PC-3 (cell line): Measurements from ENCODE around the gene IL17REL. TPM values are rescaled to one million over a fixed set of nuclear protein-coding genes. Genes with fewer than 3 reads are reported as not detected.

ENCODE experiments used
- ATAC-seq: fragments of 200-7000 bp; cut with Tn5 transposase; 2 replicates; pipeline ENCODE4 v1.9.1; 2020; ENCODE audit warnings: mild to moderate bottlenecking, moderate library complexity
- BruUV-seq: library from RNA; stranded (reverse); fragments of 400-500 nt; replicated peaks from 2 replicates; lab custom pipeline; 2021; lab: Mats Ljungman, UMichigan
- CTCF ChIA-PET: fragments of 300-600 bp; sonication (Branson Sonifier 250); formaldehyde crosslinking; loops from one replicate; lab custom pipeline; 2022; ENCODE audit warnings: antibody characterized with exemption; lab: Charles Lee
- POLR2A ChIA-PET: fragments of 300-600 bp; sonication (Branson Sonifier 250); formaldehyde crosslinking; loops from one replicate; lab custom pipeline; 2022; ENCODE audit warnings: antibody characterized with exemption; ENCODE audit not compliant: unreplicated experiment; lab: Charles Lee
- DNase-seq: peaks from one replicate; pipeline ENCODE4 v3.0.0-alpha.2; 2015
- H2AFZ ChIP-seq: fragments of 300-600 bp; sonication (generic); 2 replicates; pipeline ENCODE4 v1.6.0; 2016; ENCODE audit warnings: antibody characterized with exemption, low read length
- H3F3A ChIP-seq: fragments of 300-600 bp; sonication (generic); one replicate; pipeline ENCODE4 v1.6.0; 2017; ENCODE audit warnings: antibody characterized with exemption, low read length, control low read depth, mild to moderate bottlenecking; ENCODE audit not compliant: unreplicated experiment
- H3K27ac ChIP-seq: fragments of 300-600 bp; sonication (generic); 2 replicates; pipeline ENCODE4 v1.5.1; 2016; ENCODE audit warnings: mild to moderate bottlenecking, low read length
- H3K27me3 ChIP-seq: fragments of 300-600 bp; sonication (generic); 2 replicates; pipeline ENCODE4 v1.6.1; 2016; ENCODE audit warnings: low read length, mixed read lengths
- H3K36me3 ChIP-seq: fragments of 300-600 bp; sonication (generic); 2 replicates; pipeline ENCODE4 v1.6.1; 2016; ENCODE audit warnings: low read depth, mixed run types, low read length, mixed read lengths
- H3K4me1 ChIP-seq: fragments of 300-600 bp; sonication (generic); 2 replicates; pipeline ENCODE4 v1.5.1; 2016; ENCODE audit warnings: low read length; ENCODE audit not compliant: insufficient read depth
- H3K4me2 ChIP-seq: fragments of 300-600 bp; sonication (generic); 2 replicates; pipeline ENCODE4 v1.6.0; 2016; ENCODE audit warnings: low read length
- H3K4me3 ChIP-seq: fragments of 300-600 bp; sonication (generic); 2 replicates; pipeline ENCODE4 v1.5.1; 2016; ENCODE audit warnings: mild to moderate bottlenecking, low read length, mixed read lengths
- H3K79me2 ChIP-seq: fragments of 300-600 bp; sonication (generic); 2 replicates; pipeline ENCODE4 v1.6.1; 2017; ENCODE audit warnings: low read length, mixed read lengths
- H3K9ac ChIP-seq: fragments of 300-600 bp; sonication (generic); 2 replicates; pipeline ENCODE4 v1.6.0; 2016; ENCODE audit warnings: mild to moderate bottlenecking, low read length
- H3K9me2 ChIP-seq: fragments of 300-600 bp; sonication (generic); replicated peaks from 2 replicates; pipeline ENCODE4 v1.6.1; 2016; ENCODE audit warnings: mixed run types, low read length, mixed read lengths
- H3K9me3 ChIP-seq: fragments of 300-600 bp; sonication (generic); 2 replicates; pipeline ENCODE4 v1.6.1; 2016; ENCODE audit warnings: low read length, mixed read lengths
- H4K20me1 ChIP-seq: fragments of 300-600 bp; sonication (generic); 2 replicates; pipeline ENCODE4 v1.6.1; 2016; ENCODE audit warnings: low read length, mixed read lengths
- EZH2 ChIP-seq: fragments of 300-600 bp; sonication (generic); IDR thresholded peaks from one replicate; pipeline ENCODE4 v1.6.1; 2017; ENCODE audit warnings: antibody characterized with exemption, mild to moderate bottlenecking, low read length; ENCODE audit not compliant: unreplicated experiment
- EZH2phosphoT487 ChIP-seq: fragments of 300-600 bp; sonication (generic); IDR thresholded peaks from 2 replicates; pipeline ENCODE4 v1.6.1; 2018; ENCODE audit warnings: mild to moderate bottlenecking, antibody characterized with exemption, low read length, borderline replicate concordance
- intact Hi-C: fragments of 100-400 bp; cut with micrococcal nuclease; formaldehyde crosslinking; loops from 2 replicates; pipeline ENCODE4 v1.9.0; 2023
- total RNA-seq: library from RNA; depleted of rRNA; stranded (reverse); fragments of >200 nt; gene quantifications from 2 replicates; pipeline ENCODE4 v1.2.3, GENCODE V29; 2014
- TF ChIP-seq, protein P1 (sequence below): fragments of 300-600 bp; sonication (generic); conservative IDR thresholded peaks from 2 replicates; pipeline ENCODE4 v1.5.1; 2017; ENCODE audit warnings: antibody characterized with exemption, low read depth, mild to moderate bottlenecking, low read length

The IL17REL gene
- total RNA-seq, 1 experiment from 2014 or later = 0.04 TPM

- POLR2A ChIA-PET = no interaction called here
- Histone ChIP-seq H3K79me2 (no peaks in the 10 kb centered on the region), H3K36me3 (no peaks in the 10 kb centered on the region), H3K4me2 (no peak overlapping the region), H3K9me2 (no peaks in the 10 kb centered on the region), H3K9me3 (no peaks in the 10 kb centered on the region), H3K4me1 (peaks cover 37% of the 10 kb centered on the region), H3F3A (no peaks in the 10 kb centered on the region), H3K4me3 (no peak overlapping the region), H3K27me3 (no peaks in the 10 kb centered on the region), H4K20me1 (no peaks in the 10 kb centered on the region), H3K27ac (no peak overlapping the region), H3K9ac (no peak overlapping the region), H2AFZ (no peak overlapping the region)
- CTCF ChIA-PET = no interaction called here
- DNase-seq (no peak), ATAC-seq (no peak)
- no TSS peak for BruUV-seq
- TF ChIP-seq EZH2 = no peak
- TF ChIP-seq, protein P1, sequence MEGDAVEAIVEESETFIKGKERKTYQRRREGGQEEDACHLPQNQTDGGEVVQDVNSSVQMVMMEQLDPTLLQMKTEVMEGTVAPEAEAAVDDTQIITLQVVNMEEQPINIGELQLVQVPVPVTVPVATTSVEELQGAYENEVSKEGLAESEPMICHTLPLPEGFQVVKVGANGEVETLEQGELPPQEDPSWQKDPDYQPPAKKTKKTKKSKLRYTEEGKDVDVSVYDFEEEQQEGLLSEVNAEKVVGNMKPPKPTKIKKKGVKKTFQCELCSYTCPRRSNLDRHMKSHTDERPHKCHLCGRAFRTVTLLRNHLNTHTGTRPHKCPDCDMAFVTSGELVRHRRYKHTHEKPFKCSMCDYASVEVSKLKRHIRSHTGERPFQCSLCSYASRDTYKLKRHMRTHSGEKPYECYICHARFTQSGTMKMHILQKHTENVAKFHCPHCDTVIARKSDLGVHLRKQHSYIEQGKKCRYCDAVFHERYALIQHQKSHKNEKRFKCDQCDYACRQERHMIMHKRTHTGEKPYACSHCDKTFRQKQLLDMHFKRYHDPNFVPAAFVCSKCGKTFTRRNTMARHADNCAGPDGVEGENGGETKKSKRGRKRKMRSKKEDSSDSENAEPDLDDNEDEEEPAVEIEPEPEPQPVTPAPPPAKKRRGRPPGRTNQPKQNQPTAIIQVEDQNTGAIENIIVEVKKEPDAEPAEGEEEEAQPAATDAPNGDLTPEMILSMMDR = no peak
- TF ChIP-seq EZH2phosphoT487 = no peak
- intact Hi-C loops = no loop called here
Observed at GRCh38 chr22:49953680-49954344, 58.8 kb downstream of the IL17REL start.

GRCh38 chr22:49953027-49953679 lies 59.4 kb downstream of the IL17REL start:
- H3K4me2 ChIP-seq = no peak overlapping the region
- POLR2A ChIA-PET = no interaction called here
- H4K20me1 ChIP-seq = no peaks in the 10 kb centered on the region
- no peaks in the 10 kb centered on the region for H3K36me3 ChIP-seq
- H3K4me3 ChIP-seq = no peak overlapping the region
- peaks cover 42% of the 10 kb centered on the region for H3K4me1 ChIP-seq
- TF ChIP-seq EZH2 = no peak
- TF ChIP-seq, protein P1 = no peak
- no peak for TF ChIP-seq EZH2phosphoT487
- ATAC-seq (no peak), DNase-seq (no peak)
- H3K27me3 ChIP-seq = no peaks in the 10 kb centered on the region
- no peaks in the 10 kb centered on the region for H3F3A ChIP-seq
- H3K9ac ChIP-seq = no peak overlapping the region
- no peaks in the 10 kb centered on the region for H3K9me2 ChIP-seq
- no peaks in the 10 kb centered on the region for H3K79me2 ChIP-seq
- no peak overlapping the region for H3K27ac ChIP-seq
- H2AFZ ChIP-seq = no peak overlapping the region
- CTCF ChIA-PET = no interaction called here
- H3K9me3 ChIP-seq = no peaks in the 10 kb centered on the region
- intact Hi-C loops = no loop called here
- BruUV-seq = no TSS peak
